HTERT RPE-1 (cell line): ENCODE results near the gene GATAD2B.

Experiments
- in situ Hi-C: fragments of 300-500 bp; cut with MboI; formaldehyde crosslinking; loops from 4 replicates; pipeline ENCODE4 v1.14.3; 2020; ENCODE audit warnings: low sequenced_read_pairs

The GATAD2B gene

DNA sequence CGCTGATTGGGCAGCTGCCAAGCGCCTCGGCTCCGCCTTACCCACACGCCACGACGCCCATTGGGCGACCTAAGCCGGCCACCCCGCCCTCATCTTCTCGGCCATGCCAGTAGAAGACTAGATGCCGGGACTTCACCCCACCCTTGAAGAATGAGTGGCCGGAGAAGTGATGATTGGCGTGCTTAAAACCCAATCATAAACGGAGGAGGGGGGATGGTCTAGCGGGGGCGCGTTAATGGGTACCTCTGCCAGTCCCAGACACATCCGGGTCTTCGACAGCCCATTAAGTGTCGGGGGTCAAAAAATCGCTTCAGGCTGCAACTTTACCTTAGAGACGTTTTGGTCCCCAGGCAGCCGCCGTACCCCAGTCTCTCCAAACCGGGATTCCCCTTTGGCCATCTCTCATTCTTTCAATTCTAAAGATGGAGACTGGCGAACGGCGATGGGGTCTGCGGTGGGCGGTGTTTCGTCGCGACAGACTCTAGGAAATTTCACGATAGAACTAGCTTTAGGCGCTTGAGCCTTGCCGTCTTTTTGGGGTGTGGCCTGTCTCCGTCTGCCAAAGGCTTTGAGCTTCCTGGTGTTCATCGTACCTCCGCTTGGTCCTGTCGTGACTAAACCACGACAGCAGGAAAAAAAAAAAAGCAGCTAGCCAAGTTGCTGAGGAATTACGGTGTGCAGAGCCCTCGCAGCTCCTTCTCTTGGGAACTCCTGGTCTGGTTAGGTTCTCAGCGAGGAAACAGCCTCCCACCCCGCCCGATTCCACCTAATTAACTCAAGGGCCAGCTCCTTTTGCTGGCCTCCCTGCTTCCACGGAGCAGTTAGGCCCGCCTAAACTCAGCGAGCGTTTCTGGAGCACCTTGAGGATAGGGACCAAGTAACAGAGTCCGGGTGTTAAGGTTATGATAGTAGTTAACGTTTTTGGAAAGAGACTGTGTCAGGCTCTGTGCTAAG, at the start of gene GATAD2B:
Gene GATAD2B, minus strand, starts transcription at position 1 of the 954 bp plus-strand sequence. CDS start 94,625 bp downstream, outside the sequence.
- in situ Hi-C loops: no loop called here

DNA sequence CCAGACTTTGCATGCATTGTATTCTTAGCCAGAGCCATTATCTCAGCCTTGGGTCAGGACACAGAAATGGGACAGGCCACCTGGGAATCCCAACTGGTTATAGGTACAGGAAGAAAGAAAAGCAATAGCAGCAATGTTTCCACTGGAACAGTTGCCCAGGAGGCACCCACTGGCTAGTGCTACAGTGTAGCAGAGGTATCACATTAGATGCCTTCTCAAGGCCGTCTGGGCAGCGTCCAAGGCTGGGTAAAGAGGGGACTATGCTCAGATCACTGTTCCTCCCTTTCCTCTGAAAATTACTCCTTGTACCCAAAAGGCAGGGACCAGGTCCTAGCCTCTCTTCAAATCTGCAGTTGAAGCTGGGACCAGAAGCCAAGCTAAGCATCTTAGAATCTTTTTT, 47.6 kb upstream of the GATAD2B start:
- in situ Hi-C loops: no loop called here

DNA sequence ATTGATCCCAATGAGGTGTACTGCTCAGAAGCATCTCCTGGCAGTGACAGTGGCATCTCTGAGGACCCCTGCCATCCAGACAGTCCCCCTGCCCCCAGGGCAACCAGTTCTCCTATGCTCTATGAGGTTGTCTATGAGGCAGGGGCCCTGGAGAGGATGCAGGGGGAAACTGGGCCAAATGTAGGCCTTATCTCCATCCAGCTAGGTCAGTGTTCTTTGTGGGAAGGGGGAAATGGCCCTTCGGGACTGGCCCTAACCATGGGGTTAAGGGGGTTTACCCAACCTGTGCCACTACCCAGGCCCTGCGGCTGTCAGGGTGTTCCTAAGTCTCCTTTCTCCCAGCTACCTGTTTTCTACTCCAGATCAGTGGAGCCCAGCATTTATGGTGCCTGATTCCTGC, 46.2 kb upstream of the GATAD2B start:
- in situ Hi-C loops: no loop called here

DNA sequence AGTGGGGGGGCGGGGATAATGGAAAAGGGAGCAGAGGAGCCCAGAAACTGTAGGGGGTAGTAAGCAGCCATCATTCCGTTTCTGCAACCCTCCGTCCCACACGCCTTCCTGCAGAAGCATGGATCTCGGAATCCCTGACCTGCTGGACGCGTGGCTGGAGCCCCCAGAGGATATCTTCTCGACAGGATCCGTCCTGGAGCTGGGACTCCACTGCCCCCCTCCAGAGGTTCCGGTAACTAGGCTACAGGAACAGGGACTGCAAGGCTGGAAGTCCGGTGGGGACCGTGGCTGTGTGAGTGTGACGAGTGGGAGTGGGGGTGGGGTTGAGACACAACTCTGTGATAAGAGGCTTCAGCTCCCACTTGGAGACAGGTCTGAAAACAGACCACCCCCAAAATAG, 45.6 kb upstream of the GATAD2B start:
- in situ Hi-C loops: no loop called here

DNA sequence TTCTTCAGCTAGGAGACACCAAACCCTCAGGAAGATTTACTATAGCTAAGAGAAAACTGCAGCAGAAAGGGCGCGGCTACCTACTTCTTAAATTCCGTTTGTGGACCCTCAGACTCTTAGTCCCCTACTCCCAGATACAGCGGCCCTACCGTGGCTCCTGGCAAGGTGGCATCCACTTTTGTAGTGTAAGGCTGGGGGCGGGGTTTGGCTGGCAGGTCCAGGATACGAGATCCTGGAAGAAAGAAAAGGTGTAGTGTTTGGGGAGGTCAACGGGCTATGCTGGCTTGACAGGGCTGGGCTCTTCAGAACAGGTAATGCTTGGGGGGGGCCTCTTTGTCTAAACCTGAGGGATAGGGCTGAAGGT, 45.2 kb upstream of the GATAD2B start:
- in situ Hi-C loops: no loop called here

DNA sequence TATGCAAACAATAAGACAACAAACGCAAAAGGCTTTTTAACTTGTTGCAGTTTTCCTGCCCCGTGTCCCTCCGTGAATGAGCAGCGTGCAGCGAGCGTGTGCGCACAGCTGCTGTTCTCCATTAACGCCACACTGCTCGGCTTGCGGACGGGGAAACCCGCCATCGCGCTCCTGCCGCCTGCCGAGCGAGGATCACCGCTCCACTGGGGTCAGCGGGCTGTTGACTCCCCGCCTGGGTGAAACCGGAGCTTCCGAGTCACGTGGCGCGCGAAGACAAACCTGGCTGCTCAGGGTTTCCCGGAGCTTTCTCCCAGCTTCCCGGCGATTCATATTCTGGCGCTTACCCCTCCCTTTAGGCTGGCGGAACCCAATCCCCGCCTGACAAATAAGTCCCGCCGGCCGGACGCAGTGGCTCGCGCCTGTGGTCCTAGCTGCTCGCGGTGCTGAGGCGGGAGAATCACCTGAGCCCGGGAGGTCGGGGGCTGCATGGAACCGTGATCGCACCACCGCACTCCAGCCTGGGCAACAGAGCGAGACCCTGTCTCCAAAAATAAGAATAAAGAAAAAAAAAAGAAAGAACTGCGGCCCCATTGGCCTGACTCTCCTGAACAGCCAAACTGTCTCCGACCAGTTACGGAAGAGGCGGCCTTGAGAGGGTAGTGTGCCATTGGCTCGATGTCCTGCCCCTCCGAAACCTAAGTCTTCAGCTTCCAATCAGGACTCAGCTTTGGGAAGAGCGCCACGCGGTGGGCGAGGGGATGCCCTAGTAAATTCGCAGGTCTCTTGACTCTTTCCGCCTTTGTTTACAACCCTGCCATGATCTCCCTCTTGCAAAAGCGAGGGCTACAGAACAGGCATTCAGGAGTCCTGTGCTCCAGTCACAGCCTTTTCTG, 44.6 kb upstream of the GATAD2B start, which contains the start of gene CREB3L4:
Gene CREB3L4, plus strand, starts transcription at position 796 of the 893 bp plus-strand sequence. CDS start 624 bp downstream, outside the sequence.
- in situ Hi-C loops: no loop called here

DNA sequence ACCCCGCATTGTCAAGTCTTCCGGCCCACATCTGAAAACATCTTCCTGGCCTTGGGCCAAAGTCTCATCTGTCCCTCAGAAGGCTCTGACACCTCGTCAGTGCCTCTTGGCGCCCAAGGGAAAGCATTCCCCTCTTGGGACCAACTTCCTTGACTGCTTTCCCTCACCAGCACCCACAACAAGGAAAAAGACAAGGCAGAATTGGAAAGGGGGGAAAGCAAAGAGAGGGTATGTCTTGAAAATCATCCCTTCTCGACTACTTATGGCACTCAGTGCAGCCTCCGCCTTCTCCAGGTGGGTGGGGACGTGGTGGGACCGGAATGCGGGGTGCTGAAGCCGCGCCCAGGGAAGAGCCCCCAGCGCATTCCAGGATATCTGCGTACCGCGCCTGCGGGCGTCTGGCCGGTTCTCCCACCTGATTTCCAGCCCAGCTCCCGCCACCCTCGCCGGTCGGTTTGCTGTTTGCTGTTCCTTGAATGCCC, 41.1 kb upstream of the GATAD2B start:
- in situ Hi-C loops: no loop called here

DNA sequence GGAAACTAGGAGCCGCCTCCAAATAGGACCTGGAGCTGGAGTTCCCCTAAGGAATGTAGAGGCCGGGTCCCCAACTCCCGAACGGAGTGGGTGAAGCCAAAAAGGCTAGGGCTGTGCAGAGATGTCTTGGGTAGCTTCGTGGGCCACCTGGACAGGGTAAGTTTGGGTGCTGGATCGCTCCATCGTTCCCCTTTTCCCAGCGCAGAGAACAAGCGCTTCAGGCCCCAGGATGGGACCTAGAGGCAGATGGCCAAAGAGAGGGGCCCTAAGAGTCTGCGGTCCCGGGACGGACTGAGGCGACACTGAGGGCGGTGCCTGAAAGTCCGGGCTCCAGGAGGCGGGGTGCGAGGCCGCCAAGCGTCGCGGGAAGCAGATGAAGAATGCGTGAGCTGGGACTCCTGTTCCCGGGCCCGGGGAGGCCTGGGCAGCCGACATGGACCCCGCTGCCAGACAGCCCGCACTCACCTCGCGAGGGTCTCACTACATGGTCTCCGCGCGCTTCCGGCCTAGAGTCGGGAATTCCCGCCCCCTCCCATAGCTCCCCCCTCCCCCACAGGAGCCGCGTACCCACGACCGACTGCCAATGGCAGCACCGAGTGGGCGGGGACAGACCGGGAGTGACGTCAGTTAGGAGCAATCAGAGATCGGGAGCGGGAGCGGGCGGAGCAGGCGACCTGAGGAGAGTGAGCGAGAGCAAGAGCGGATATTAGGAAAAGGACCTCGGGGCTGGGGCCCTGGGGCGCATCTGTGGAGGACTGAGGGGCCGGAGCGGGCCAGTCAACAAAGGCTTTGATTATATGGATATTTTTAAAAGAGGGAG, 40.5 kb upstream of the GATAD2B start, which contains the start of gene SLC39A1:
Gene SLC39A1, minus strand, starts transcription at position 508 of the 820 bp plus-strand sequence. CDS start 822 bp downstream, outside the sequence.
- in situ Hi-C loops: no loop called here

DNA sequence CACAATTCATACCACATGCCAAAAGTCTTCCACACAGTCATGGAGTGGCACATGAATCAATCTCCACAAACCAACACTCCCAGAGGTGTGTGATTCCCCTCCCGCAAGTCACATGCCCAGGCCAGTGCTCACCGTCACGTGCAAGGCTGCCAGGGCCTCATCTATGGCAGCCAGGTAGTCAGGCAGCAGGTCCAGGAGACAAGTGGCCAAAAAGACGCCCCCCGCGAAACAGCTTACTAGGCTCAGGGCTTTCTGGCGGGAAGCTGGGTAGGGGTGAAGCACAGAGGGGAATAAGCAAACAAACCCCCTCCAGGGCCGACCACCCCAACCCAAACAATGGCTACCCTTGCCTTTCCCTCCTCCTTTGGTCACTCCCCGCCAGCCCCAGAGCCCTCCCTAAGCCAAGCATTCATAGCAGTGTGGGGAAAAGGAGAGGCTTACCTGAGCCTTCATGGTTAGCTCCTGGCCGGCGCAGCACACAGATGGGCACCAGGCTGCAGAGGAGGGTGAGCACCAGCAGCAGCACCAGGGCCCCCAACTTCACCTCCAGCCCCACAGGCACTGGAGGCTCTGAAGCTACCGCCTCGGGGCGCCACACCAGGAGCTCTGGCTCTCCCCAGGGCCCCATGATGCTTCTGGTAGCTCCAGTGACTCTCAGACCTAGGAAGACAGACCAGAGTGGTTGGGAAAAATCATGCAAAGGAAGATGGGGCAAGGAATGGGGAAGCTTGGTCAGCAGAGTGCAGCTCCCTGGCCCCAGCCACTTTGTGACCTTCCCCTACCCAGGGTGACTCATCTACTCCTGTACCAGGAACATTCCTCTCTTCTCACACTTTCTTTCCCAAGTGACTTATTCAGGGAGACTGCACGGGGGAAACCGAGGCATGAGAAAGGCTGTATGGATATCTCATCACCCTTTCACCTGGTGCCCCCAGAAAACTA, 39.6 kb upstream of the GATAD2B start:
- in situ Hi-C loops: no loop called here

DNA sequence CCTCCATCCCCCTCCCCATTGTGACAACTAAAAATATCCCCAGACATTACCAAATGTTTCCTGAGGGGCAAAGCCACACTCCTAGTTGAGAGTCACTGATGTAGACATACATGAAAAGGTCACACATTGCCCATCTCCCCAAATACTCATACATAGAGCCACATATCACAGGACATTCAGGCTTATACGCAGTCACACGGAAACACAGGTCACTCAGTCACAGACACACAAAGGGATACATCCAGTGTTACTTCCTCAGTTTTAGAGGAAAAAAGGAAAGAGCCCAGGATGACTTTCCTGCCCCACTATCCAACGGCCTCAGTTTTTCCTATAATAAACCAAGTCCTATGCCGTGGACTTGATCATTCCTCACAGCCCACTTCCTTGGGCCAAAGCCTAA, 38.6 kb upstream of the GATAD2B start:
- in situ Hi-C loops: no loop called here

DNA sequence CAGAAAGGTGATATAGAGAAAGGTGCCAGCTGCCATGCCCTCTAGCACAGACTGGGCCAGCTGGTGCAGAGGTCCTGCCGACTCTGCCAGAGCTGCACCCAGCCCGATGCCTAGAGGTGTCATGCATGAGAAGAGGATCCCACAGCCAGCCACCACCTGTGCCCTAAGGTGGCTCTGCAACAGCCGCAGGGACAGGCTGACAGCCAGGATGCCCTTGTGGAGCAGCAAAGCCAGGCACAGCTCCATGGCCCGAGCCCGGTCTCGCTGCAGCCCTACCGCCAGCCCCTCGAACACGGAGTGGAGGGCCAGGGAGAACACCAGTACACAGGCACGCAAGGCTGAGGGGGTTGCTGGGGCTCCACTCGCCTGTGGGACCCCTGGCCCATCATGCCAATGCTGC, 37.4 kb upstream of the GATAD2B start:
- in situ Hi-C loops: no loop called here

DNA sequence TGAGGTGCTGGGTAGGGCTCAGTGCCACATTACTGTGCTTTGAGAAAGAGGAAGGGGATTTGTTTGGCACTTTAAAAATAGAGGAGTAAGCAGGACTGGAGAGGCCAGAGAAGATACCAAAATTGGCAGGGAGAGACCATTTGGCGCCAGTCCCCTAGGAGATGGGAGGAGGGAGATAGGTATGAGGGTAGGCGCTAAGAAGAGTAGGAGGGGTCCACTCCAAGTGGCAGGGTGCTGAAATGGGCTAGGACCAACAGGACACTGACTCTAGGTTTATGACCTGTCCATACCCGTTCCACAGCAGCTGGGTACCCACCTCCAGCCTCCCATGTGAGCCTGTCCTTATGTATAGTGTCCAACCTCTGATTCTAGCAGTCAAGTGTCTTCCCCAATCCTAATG, 36.7 kb upstream of the GATAD2B start:
- in situ Hi-C loops: no loop called here

DNA sequence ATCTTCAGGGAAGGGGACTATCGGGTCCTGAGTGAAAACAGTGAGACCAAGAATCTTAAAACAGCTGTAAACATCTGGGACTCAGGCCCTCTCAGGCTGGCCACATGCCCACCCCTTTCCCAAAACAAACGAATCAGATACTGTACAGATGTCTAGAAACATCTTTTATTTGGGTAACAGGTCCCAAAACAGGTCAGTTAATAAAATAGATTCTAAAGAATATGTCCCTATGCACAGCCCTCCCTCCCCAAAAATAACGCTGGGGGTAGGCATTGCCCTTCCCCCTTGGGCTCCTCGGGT, 36.1 kb upstream of the GATAD2B start:
- in situ Hi-C loops: no loop called here

DNA sequence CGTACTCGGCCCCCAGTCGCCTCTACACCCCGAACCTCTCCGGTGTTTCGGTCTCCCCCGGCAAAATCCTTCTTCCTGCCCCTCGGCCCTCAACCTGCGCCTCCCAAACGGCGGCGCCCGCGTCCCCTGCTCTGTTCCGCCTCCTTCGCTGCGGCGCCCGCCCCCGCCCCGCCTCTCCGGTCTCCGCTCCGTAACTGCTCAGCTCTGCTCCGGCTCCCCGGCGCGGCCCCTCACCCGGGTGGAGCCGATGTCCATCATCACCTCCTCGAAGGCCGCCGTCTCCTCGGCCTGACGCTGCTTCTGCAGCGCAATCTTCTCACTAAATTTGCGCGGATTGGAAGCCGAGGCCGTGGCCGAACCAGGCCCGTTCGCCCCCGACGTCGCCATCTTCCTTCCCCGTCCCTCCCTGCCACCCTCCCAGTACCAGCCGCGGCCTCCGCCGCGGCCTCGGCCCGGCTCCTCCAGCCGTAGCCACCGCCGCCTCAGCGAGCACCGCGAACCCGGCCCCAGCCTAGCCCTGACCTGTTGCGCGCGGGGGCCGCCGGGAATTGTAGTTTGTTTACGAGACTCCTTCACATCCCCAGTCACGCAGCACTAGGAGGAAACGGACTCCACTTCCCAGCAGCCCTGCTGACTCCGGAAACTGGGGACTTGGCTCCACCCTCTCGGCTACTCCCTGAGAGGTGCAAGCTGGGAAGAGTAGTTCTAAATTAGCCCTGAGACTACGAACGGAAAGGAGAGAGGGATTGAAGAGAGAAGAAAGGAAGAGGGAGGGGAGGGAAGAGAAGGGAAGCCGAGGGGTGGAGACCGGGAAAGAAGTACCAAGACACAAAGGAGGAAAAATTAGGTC, 35.6 kb upstream of the GATAD2B start, which contains the start of gene CRTC2:
Gene CRTC2, minus strand, starts transcription at position 502 of the 850 bp plus-strand sequence. Its CDS starts 115 bp downstream, at position 387.
- in situ Hi-C loops: no loop called here

DNA sequence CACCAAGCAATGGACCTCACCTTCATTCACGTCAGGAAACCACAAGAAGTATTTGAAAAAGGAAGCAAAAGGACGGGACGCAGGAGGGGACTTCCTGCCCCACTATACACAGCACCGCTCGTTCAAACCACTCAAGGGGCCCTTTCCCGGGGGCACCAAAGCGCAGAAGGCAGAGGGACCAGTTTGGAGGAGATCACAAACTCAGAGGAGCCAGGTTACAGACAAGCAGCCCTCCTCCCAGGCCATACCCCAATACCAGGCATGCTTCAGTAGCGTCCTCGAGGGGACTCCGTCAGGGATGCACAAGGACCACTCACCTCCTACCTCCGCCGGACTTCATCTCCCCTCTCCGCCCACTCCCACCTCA, 35.0 kb upstream of the GATAD2B start:
- in situ Hi-C loops: no loop called here

DNA sequence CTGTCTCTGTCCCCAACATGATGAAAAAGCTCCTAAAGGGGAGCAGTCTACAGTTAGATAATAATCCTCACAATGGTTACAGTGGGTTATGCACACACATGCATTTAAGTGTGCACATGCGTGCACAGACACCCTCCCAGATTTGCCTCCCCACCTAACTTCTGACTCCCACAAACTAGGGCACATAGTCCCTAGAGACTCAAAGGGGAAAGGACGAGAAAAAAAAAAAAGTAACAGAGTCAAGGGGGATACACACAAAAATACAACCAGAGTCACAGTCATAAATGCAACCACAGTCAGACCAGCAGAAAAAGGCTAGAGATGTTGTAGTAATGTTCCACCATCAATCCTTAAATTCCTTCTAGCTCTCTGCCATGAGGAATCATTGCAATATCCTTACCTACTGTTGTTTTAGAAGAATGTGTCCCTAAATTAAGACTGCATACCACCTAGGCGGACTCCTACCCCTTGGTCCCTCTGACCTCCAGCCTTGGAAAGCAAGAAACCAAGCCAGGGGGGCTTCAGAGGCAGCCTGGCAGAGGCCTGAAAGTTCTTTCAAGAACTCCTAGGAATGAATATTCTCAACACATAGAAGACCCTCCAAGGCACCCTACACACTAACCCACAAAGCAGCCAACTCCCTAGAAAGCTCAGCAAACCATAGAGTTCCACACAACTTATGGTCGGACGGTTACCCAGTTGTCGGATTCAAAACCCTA, 34.4 kb upstream of the GATAD2B start:
- in situ Hi-C loops: no loop called here

DNA sequence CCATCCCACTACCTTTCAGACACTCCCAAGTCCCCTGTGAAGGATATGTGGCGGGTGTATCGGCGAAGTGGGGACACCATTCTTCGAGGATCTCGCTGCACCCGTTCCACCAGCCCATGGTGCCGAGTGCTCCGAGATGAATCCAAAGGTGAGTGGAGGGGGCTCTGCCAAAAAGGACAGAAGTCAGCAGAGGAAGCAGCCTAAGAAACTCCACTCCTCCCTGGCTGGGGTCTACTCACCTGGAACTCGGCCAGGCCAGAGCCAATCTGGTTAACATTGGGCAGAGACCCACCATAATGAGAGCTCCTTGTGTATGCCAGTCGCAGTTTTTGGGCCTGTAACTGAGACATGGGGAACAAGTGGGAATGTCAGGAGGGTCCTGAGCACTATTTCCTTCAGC, 32.1 kb upstream of the GATAD2B start:
- in situ Hi-C loops: no loop called here

DNA sequence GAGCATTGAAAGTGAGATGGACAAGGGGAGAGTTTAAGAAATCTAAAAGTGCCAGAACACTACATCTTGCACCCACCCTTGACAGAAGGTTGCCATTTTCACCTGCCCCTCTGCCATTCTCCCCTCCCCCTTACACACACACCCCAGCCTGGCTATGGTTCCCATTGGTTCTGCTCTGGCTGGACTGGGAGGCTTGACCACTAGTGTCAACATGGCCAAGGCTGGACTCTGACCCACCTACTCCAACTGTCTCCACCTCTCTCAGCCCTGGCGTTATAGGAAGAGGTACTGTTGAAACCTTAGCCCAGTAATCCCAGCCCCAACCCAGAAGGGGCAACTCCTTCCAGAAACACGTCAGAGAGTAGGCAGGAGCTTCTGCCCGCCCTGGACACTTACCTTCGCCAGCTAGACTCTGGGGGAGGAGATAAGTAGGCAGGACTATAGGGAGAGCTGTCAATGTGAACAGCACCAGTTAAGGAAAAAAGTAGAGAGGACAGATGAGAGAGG, 31.1 kb upstream of the GATAD2B start:
- in situ Hi-C loops: no loop called here
